ENCODE data around the gene SPRR5. TPM values are rescaled to one million over a fixed set of nuclear protein-coding genes. Genes with fewer than 3 reads are reported as not detected.

The SPRR5 gene
- total and polyA plus RNA-seq, 2 donors (not counting 3 experiments of a cell fraction or from before 2014, with no cell fraction given): not detected

- FAIRE-seq (no peak), DNase-seq (ENCODE audit: low read depth, low spot score) (no peak)
- Histone ChIP-seq H2AFZ (ENCODE audit: low read depth, low read length) (no peak overlapping the region), H4K20me1 (replicated peaks; ENCODE audit: control insufficient read depth, extremely low read depth, insufficient read depth, low read length) (no peaks in the 10 kb centered on the region), H3K27ac (ENCODE audit: insufficient read depth, low read depth, low read length) (no peak overlapping the region), H3K9ac (replicated peaks; ENCODE audit: extremely low read depth, insufficient read depth, low read length) (no peak overlapping the region), H3K27me3 (ENCODE audit: control insufficient read depth in 2 of 2, insufficient read depth in 2 of 2, low read length in 2 of 2) (no peaks in the 10 kb centered on the region), H3K4me2 (ENCODE audit: insufficient read depth, low read length) (no peak overlapping the region), H3K79me2 (ENCODE audit: control insufficient read depth, insufficient read depth, low read length) (no peaks in the 10 kb centered on the region), H3K36me3 (ENCODE audit: control insufficient read depth in 2 of 2, extremely low read depth in 1 of 2, insufficient read depth in 2 of 2, low read length in 2 of 2) (no peaks in the 10 kb centered on the region), H3K9me1 (replicated peaks; ENCODE audit: control insufficient read depth, extremely low read depth, insufficient read depth, low read length) (no peaks in the 10 kb centered on the region), H3K4me3 (replicated peaks in 1 of 3; ENCODE audit: insufficient read depth in 1 of 3, low read depth in 1 of 3, low read length in 3 of 3) (no peak overlapping the region), H3K9me3 (replicated peaks; ENCODE audit: control insufficient read depth, insufficient read depth, low read length) (no peaks in the 10 kb centered on the region), H3K4me1 (ENCODE audit: control insufficient read depth, extremely low read depth, insufficient read depth, low read length) (no peaks in the 10 kb centered on the region)
- ChIA-PET CTCF (no interaction called here), POLR2A (no interaction called here)
- no TSS peak for BruUV-seq (replicated peaks)
- intact Hi-C loops (cut with micrococcal nuclease) (no loop called here), dilution Hi-C loops (cut with MboI; ENCODE audit: extremely low pct_ligation_motif_present, low sequenced_read_pairs) (no loop called here)
- TF ChIP-seq MYC (IDR thresholded peaks at IDR 0.05; ENCODE audit: low read depth, low read length) (no peak), JUN (IDR thresholded peaks at IDR 0.05; ENCODE audit: borderline replicate concordance, insufficient read depth, insufficient read length, low read depth) (no peak), POLR2A (IDR thresholded peaks at IDR 0.05; ENCODE audit: low read depth, low read length) (no peak), EZH2 (IDR thresholded peaks at IDR 0.05; ENCODE audit: borderline replicate concordance, low read depth, low read length, severe bottlenecking) (no peak), GATA2 (IDR thresholded peaks at IDR 0.05; ENCODE audit: insufficient read depth, insufficient read length, low read depth, low read length) (no peak), POLR2AphosphoS5 (IDR thresholded peaks at IDR 0.05; ENCODE audit: insufficient read depth, low read depth, low read length) (no peak), FOS (IDR thresholded peaks at IDR 0.05; ENCODE audit: borderline replicate concordance, insufficient read depth, low read length) (no peak)
- TF ChIP-seq, protein P1, sequence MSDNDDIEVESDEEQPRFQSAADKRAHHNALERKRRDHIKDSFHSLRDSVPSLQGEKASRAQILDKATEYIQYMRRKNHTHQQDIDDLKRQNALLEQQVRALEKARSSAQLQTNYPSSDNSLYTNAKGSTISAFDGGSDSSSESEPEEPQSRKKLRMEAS (IDR thresholded peaks at IDR 0.05; ENCODE audit: insufficient read depth, insufficient read length): no peak
- TF ChIP-seq, protein P2, sequence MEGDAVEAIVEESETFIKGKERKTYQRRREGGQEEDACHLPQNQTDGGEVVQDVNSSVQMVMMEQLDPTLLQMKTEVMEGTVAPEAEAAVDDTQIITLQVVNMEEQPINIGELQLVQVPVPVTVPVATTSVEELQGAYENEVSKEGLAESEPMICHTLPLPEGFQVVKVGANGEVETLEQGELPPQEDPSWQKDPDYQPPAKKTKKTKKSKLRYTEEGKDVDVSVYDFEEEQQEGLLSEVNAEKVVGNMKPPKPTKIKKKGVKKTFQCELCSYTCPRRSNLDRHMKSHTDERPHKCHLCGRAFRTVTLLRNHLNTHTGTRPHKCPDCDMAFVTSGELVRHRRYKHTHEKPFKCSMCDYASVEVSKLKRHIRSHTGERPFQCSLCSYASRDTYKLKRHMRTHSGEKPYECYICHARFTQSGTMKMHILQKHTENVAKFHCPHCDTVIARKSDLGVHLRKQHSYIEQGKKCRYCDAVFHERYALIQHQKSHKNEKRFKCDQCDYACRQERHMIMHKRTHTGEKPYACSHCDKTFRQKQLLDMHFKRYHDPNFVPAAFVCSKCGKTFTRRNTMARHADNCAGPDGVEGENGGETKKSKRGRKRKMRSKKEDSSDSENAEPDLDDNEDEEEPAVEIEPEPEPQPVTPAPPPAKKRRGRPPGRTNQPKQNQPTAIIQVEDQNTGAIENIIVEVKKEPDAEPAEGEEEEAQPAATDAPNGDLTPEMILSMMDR (IDR thresholded peaks at IDR 0.05; ENCODE audit: extremely low read depth in 1 of 2, insufficient read depth in 1 of 2, low read depth in 1 of 2, low read length in 2 of 2): no peak
These were observed 34.1 kb upstream of the SPRR5 start for GRCh38 chr1:152912900-152913299.

Data from endothelial cell of umbilical vein (primary cell).